Hematopoietic multipotent progenitor cell treated with erythropoietin and hydrocortisone succinate and interleukin-3 and kit ligand, for 4 days (in vitro differentiated cells): Measurements from ENCODE around the gene MOG.

Experiments used
- DNase-seq: peaks from one replicate; pipeline ENCODE4 v3.0.0-alpha.2; 2015

The MOG gene

DNA sequence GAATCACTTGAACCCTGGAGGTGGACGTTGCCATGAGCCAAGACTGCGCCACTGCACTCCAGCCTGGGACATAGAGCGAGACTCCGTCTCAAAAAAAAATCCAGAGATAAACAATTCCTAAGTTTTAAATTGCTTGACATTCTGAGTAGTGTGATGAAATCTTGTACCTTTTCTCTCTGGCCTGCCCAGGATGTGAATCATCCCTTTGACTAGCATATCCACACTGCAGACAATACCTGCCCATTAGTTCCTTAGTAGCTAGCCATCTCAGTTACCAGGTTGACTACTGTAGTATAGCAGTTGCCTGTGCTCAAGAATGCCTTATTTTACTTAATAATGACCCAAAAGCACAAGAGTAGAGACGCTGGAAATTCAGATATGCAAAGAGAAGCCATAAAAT lies 21.2 kb downstream of the MOG start:
- no peak for DNase-seq

DNA sequence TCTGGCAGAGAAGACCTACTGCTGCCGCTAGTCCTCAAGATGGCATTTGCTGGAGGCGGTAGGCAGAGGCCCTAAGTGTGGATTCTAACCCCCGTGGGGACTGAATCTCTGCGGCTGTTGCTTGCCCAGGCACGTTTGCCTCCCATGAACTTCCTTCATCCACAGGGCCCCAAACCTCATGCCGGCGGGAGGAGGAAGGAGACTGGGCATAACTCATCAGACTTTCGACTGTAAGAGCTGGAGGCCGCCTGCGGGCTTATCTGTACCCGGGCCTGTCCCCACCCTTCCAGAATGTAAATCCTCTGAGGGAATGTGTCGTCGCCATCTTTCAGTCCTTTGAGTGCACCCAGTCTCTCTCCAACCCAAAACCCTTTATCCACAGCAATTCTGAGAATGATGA lies 23.1 kb downstream of the MOG start:
- DNase-seq, result no peak

DNA sequence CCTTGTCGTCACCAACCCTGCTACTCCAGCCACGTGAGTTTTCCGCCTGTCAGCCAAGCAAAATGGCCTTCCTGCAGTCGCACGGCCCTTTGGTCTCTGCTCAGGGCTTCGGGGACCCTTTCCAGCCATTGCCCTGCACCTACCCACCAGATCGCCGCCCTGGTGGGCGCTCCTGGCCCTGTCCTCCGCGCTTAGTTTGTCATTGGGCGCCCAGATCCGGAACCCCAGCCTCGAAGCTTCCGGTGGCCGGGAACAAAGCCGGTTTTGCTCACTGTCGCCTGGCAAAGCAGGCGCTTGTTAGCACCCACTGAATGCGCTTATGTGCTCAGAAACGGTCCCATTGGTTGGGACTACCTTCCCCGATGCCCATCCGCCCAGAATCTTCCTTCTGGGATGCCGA lies 23.5 kb downstream of the MOG start:
- DNase-seq, result no peak

DNA sequence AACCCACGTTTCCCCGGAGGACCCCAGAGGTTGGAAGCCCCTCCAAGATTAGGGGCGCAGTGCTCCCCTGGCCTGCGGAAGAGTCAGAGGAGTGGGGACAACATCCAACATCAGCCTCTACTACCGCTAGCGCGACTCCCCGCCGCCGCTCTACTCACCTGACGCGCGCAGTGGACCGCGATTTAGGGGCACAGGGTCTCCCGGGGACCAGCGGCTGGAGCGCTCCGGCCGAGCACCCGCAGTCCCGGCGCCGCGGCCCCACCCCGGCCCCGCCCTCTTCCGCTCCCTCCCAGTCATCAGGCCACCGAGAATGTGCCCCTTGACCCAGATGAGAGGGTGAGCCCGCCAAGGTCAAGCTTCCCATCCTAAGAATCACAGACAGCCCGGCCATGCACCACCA lies 24.0 kb downstream of the MOG start, which contains the start of gene ZFP57:
TSS of gene ZFP57 (minus strand) at position 249 of the 400 bp plus-strand sequence. CDS start 4,149 bp downstream, outside the sequence.
- DNase-seq, result no peak

DNA sequence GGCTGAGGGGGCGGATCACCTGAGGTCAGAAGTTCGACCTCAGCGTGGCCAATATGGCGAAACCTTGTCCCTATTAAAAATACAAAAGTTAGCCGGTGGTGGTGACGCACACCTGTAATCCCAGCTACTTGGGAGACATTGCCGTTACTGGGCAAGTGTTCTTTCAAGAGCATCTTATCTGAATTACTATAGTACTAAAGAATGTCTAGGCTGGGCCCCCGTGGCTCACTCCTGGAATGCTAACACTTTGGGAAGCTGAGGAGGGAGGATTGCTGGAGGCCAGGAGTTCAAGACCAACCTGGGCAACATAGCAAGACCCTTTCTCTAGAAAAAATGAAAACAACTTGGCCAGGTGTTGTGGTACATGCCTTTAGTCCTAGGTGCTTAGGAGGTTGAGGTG lies 24.9 kb downstream of the MOG start:
- no peak for DNase-seq

DNA sequence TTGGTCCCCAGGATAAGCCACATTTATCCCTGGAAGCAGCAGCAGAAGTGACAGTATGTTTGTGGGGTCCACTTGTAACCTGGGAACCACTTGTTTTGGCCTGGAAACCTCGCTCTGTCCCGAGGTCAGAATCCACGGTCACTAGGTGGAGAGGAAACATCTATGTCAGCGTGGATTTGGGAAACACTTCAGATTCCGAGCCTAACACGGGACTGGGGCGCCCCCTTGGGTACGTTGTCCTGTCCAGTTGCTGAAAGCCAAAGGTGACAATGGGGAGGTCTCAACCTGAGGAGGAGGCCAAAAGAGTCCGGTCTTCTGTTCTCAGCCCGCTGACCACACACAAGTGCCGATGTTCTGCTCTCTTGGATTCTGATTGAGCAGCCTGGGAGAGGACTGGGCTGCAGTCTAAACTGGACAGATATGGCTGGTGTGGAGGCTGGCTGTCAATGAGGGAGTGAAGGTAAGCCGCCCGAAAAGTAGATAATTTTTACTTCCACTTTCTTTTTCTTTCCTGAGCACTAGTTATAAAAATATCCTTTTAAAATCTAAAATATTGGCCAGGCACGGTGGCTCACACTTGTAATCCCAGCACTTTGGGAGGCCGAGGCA lies 28.9 kb downstream of the MOG start:
- DNase-seq, result no peak

DNA sequence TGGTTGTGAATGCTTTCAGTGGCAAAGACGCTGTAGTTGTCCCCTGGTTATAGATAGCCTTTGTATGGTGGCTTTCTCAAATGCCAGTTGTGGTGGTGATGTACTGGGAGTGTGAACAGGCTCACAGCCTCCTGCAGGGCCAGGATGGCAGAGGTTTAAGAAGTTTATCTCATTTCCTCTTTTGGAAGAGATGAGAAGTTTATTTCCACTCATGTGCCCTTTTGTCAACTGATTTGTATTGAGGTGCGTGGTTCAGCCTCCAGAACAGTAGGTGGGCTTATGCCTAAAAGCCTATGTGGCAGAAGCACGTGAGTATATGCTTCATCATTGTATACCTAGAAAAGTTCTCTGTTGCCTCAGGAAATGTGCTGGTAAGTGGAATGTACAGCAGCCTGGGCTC lies 37.7 kb downstream of the MOG start:
- DNase-seq, result no peak

DNA sequence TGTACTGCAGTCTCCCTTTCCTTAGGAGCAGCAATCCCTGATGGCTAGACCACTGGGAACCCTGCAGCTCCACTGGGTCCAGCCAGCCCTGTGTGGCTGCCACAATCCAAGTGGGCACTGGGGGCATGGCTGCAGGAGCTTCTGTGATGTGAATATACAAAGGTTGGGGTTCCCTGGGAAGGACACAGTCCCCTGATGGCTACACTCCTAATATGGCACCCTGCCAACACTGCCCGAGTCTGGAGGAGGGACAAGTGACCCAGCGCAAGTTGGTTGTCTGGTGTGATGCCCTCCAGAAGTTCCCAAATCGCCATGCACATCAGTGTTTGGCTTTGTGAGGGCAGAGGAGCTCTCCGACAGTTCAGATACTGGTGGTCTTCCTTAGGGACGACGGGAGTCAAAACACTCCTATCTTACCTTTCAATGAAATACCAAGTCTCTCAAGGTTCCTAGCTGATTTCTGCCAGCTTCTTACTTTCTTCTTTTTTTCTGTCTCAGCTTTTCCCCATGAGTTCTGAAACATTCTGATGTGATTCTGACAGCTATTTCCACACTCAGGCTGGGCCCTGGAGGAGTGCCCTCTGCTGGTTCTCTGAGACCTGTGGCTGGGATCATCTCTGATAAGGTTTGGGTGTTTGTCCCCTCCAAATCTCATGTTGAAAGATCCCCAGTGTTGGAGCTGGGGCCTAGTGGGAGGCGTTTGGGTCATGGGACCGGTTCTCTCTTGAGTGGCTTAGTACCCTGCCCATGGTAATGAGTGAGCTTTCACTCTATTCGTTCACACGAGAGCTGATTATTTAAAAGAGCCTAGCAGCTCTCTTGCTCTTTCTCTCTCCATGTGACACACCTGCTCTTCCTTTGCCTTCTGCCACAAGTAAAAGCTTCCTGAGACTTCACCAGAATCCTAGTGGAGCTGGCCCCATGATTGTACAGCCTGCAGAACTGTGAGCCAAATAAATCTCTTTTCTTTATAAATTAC lies 39.5 kb downstream of the MOG start:
- DNase-seq, result peak; percentile 50

DNA sequence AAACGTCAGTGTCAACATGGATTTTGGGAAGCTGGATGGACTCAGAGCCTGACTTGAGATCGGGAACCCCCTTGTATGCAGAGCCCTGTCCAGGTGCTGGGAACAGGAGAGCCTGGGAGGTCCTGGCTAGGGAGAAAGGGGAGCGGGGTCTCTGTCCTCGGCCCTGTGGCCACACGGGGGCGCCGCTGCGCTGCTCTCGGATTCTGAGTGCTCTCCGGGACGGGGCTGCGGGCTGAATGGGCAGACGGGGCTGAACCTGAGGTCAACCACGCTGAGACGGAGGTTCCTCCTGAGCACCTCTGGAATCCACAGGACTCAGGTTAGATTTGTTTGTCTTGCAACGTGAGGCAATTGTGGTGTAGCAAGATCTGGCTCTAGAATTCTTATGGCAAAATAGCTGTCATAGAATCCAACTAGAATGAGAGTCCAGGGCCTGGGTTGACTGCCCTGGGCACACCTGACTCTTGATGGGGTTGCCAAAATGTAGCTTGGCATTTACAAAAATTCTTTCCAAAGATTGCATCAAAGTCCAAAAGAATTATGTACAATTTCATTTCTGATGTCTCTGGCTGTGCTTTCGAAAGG lies 45.7 kb downstream of the MOG start:
- DNase-seq, result peak; percentile 65

DNA sequence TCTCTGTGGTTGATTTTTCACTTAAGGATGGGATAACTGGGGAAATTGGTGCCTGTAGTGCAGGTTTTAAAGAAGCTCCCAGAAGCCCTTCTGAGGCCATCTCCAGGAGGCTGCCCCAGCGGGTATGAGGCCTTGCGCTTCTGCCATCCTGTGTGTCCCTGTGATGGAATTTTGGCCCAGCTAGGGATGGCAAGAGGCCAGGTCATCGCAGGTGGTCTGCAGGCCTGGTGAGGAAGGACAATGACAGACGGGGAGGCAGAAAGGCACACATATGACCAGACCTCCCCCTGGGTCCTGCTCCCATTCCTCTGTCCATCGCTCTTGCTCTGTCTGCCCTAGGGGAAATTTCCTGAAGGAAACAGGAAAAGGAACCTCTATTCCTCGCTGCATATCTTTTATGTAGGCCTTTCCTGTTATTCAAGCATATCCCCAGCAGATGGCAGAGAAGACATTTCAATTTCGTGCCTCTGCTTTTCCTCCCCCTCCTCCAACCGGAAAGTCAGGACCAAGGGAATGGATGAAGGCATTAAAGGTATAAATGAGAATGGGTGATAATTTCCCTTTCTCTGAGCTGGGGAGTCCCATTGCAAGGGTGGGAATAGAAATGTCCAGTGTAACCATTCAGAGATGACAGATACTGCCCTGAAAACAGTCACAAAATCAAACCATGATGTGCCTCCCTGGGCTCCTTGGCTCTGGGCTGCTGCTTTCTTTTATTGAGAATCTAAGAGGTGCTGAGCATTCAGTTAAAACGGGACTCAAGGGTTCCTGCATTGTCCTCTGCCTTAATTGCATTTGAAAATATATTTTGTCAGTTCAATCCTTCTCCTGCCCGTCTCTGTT lies 48.7 kb downstream of the MOG start:
- peak; percentile 37 for DNase-seq

DNA sequence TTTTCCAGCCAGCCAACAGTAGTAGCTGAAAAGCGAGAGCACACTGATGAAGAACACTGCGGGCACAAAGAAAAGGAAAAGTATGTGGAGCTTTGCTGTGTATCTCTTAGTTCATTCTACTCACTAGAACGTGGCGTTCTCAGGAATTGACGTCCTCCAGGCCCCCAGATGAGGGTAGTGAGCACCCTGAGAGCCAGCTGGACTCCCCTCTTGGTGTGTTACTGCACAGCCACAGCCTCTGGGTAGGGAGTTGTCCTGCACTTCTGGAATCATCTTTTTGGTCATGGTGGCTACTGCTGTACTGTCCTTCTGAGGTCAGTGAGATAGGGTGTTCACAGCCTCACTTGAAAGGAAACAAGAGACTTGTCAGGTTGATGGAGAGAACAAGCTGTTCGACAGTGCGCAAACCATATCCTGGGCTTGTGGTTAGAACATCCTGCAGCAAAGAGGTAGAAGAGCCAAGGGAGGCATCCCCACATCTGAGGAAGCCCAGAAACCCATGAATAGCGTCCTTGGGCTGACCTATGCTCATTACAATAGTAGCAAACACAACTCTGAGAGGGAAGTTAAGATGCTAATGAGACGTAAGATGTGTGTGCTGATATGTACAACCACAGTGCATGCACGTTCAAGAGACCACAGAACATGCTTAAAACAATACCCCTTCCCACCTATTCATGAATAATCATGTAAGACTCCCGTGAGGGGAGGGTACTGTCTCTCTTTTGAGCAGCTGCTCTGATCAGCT lies 51.7 kb downstream of the MOG start:
- DNase-seq, result peak; percentile 31

DNA sequence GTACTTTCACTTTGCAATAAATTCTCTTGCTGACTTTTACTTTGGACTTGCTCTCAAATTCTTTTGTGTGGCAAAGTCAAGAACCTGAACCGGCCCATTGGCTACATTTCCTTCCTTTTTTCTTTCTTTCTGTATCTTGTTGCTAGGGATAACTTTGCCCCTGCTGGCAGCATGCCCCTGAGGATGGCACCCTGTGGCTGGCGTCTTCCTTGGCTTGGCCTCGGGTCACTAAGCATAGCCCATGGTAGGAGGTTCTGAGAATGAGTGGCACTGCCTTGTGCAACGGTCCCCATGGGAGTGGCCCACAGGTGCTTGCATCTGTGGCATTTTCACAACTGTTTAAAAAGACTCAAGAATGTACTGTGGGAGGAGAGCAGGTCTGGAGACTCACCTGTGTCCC lies 52.3 kb downstream of the MOG start:
- no peak for DNase-seq

DNA sequence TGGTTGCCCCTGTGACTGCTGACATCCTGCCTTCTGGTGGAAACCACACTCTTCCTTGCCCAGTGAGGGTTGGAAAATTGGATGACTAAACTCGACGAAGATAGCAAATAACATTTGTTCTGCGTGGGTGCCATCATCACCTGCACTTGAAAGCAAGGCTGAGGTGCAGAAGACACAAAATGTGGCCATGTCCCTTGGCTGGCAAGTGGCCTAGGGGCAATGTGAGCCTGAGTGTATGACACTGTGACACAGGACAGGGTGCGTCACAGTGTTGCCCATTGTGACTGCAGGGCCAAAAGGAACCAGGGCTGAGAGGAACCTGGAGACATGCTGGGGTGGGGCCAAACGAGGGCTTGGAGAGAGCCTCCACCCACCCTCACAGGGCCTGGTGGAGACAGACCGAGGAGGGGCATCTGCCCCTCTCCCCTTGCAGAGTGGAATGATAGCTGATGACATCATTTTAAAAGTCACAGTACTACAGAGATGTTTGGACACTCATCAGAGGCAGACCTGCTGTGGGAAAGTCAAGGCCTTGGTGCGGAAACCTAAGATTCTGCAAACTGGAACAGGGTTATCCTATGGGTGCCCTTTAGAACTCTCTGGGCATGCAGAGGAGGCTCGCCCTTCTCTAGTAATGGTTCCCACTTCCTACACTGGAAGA lies 53.5 kb downstream of the MOG start:
- DNase-seq, result no peak

DNA sequence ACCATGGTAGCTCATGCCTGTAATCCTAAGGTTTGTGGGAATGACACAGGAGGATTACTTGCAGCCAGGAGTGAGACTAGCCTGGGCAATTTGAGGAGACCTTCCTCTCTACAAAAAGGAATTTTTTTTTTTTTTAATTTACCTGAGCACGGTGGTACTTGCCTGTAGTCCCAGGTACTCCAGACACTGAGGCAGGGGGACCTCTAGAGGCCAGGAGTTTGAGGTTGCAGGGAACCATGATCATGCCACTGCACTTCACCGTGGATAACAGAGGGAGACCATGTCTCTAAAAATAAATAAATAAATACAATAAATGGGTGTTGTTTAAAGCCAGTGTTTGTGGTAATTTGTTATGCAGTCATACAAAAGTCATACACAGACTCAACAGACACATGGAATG lies 64.0 kb downstream of the MOG start:
- no peak for DNase-seq
